Posterior vena cava (tissue), 2 donors: Measurements from ENCODE around the gene RABL6. TPM values are rescaled to one million over a fixed set of nuclear protein-coding genes. Genes with fewer than 3 reads are reported as not detected.
"Not testable (repeated sequence)": the region's sequence is repeated elsewhere in the genome, so short reads cannot be mapped to it uniquely, and the experiment has no call there.

ENCODE experiments used
- DNase-seq: peaks from one replicate; pipeline ENCODE4 v3.0.0-alpha.2; 2020; ENCODE audit warnings: low spot score
- intact Hi-C, 2 donors: fragments of 100-400 bp; cut with DNase I; formaldehyde crosslinking; loops; one replicate each; pipeline versions ENCODE4 v1.14.1 to v1.14.2; 2022 to 2023
- total RNA-seq, 2 donors: library from RNA; stranded (reverse); fragmentation: NEBNext Ultra II Directional; extraction: Animal tissue kit (Norgen Biotek cat#: 25700); gene quantifications; one replicate each; pipeline ENCODE4 v1.2.1, GENCODE V29; 2021
- donor health status: DM: yes; HTN: yes; CAD: no.
- donor health status: DM: yes; HTN: yes; CAD: no.

RABL6 gene
- total RNA-seq, 2 donors from 2014 or later: 47.9 to 49.8 TPM

- peak; percentile 80 for DNase-seq
- intact Hi-C loops: no loop called here
Observed at GRCh38 chr9:136773386-136774044, 34.2 kb upstream of the RABL6 start.

GRCh38 chr9:136774416-136775045 lies 33.2 kb upstream of the RABL6 start:
- intact Hi-C loops: no loop called here
- DNase-seq: peak; percentile 43

GRCh38 chr9:136775191-136775590 lies 32.6 kb upstream of the RABL6 start:
- DNase-seq: peak; percentile 69

DNA sequence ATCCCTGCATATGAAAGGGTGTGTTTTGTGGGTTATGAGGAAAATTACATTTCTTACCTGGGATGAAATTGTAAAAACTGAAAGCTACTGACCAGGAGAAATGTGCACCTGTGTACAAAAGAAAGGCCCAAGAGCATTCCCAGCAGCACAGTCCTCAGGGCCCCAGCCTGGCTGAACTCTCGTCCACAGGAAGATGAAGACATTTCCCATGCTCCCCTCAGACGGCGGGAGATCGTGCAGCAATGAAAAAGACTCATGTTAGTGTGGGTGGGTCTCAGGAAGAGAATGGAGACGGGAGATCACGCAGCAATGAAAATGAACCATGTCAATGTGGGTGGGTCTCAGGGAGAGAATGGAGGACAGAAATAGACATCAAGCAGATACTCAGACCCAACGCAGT lies 30.8 kb upstream of the RABL6 start:
- peak; percentile 55 for DNase-seq
- intact Hi-C loops: no loop called here

More at GRCh38 chr9:136775191-136775590, 32.6 kb upstream of the RABL6 start:
- intact Hi-C loops: no loop called here

GRCh38 chr9:136777359-136777758 lies 30.4 kb upstream of the RABL6 start:
- intact Hi-C loops: no loop called here
- peak; percentile 70 for DNase-seq

DNA sequence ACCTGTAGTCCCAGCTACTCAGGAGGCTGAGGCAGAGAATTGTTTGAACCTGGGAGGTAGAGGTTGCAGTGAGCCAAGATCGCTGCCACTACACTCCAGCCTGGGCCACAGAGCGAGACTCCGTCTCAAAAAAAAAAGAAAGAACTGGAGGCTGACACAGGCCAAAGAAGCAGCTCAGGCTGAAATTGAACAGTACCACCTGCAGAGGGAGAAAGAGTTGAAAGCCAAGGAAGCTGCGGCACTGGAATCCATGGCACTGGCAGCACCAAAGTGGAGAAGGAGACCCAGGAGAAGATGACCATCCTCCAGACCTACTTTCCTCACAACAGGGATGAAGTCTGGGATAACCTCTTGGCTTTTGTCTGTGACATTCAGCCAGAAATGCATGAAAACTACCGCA lies 27.9 kb upstream of the RABL6 start:
- intact Hi-C loops: loop anchor here in 1 of 2 donors (10.0 kb wide), 1 partner anchor 285 kb away; no protein-coding TSS in a partner anchor
- no peak for DNase-seq

GRCh38 chr9:136782452-136782851 lies 25.3 kb upstream of the RABL6 start:
- intact Hi-C loops: loop anchor here in 1 of 2 donors (10.0 kb wide), 1 partner anchor 282 kb away; no protein-coding TSS in a partner anchor
- no peak for DNase-seq

DNA sequence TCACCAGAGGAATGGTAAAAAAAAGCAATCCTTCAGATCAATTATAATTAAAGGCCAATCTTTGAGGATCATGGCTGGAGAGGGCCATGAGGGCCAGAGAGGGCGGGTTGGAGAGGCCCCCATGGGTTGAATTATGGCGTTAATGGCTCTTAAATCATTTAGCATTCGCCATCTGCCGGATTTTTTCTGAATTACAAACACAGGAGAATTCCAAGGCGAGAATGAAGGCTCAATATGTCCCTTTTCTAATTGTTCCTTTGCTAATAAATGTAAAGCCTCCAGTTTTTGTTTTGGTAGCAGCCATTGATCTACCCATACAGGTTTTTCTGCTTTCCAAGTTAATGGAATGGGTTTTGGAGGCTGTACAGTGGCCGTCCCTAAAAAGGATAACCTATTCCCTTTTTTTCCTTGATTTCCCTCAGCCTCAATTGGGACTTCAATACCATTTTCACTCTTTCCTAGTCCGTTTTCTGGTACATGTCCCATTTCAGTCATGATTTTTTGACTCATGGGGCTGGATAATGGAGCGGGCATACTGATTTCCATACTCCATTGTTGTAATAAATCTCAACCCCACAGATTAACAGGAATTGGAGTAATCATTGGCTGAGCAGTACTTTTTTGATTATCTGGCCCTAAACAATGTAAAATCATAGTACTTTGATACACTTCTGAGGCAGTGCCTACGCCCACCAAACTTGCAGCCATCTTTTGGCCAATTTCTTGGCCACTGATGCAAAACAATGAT lies 23.3 kb upstream of the RABL6 start:
- DNase-seq: no peak
- intact Hi-C loops: loop anchor here (2.0 to 10.0 kb wide), 2 partner anchors 250 to 280 kb away; no protein-coding TSS in a partner anchor

GRCh38 chr9:136784997-136785361 lies 22.8 kb upstream of the RABL6 start:
- DNase-seq: peak; percentile 57
- intact Hi-C loops: loop anchor here (2.0 to 10.0 kb wide), 3 partner anchors 242 to 280 kb away; partner anchors contain the start of gene ABCA2 (in 1 of the 2)

DNA sequence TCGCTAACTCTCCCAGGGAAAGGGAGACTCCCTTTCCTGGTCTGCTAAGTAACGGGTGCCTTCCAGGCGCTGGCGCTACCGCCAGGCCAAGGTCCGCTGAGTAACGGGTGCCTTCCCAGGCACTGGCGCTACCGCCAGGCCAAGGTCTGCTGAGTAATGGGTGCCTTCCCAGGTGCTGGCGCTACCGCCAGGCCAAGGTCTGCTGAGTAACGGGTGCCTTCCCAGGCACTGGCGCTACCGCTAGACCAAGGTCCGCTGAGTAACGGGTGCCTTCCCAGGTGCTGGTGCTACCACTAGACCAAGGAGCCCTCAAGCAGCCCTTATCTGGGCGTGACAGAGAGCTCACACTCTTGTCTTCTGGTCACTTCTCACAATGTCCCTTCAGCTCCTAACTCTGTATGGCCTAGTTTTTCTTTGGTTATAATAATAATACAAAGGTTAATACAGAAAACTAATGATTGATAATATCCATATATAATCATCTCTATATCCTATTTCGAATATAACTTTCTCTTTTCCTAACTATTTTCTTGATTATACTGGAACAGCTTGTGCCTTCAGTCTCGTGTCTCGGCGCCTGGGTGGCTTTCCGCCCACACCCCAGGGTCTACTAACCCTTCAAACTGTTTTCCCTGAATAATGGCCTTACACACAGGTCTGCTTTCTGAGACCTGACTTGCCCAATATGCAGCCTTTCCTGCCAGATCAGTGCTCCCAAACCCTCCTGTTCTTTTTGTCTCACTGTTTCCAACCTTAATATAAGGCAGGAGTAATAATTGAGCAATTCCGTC lies 22.0 kb upstream of the RABL6 start:
- DNase-seq: peak; percentile 32
- intact Hi-C loops: loop anchor here (2.0 to 10.0 kb wide), 4 partner anchors 241 to 279 kb away; partner anchors contain the start of gene ABCA2 (in 1 of the 2)

DNA sequence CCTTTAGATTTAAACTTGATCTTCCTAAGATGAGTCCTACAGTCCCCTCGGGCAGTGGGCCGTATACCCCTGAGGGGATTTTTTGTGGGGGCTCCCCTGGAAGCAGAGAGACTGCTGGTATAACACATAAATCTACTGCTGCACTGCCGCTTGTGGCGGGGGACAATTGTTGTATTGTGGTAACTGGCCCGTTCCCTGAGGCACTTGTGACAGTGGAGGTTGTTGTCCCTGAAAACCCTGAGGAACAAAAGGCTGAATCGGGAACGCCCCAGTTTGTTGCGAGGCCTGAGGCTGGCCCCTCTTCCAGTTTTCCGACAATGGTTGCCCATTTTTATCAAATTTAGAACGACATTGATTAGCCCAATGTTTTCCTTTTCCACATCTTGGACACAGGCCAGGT lies 21.3 kb upstream of the RABL6 start:
- intact Hi-C loops: loop anchor here (2.0 to 10.0 kb wide), 3 partner anchors 240 to 278 kb away; partner anchors contain the start of gene ABCA2 (in 1 of the 2)
- DNase-seq: peak; percentile 40

GRCh38 chr9:136786983-136787382 lies 20.8 kb upstream of the RABL6 start:
- intact Hi-C loops: loop anchor here (2.0 to 10.0 kb wide), 3 partner anchors 240 to 278 kb away; partner anchors contain the start of gene ABCA2 (in 1 of the 2)
- DNase-seq: not testable (repeated sequence)

DNA sequence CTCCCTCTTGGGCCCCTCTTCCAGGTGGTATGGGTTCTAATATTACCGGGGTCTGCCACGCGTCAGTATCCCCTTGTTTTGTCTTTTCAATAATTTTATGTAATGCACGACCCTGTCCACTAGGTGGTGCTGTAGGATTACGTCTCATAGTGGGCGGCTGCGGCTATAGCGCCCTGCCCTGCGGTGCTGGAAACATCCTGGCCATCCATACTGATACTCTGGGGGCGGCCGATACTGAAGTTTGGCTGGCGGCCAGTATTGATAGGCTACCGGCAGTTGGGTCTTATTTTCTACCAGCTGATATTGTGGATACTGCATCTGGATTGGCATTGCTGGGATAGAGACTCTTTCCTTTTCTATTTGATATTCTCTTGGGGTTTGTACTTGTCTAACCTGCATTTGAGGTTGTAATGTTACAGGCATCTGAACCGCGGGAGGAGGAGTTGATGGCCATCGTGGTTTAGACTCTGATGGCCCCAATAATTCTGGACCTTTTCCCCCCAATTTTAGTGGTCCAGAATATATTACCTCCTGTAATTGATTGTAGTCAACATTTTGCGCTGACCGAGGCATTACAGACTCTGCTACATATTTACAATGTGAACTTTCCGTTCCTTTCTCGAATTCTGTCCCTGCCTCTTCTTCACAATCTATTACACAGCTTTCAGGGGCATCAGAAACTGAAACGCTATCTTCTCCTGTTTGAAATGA lies 19.9 kb upstream of the RABL6 start:
- intact Hi-C loops: loop anchor here (2.0 to 10.0 kb wide), 3 partner anchors 239 to 277 kb away; partner anchors contain the start of gene ABCA2 (in 1 of the 2)
- DNase-seq: peak; percentile 88

GRCh38 chr9:136788644-136789522 lies 18.9 kb upstream of the RABL6 start:
- intact Hi-C loops: loop anchor here in 1 of 2 donors (5.0 to 10.0 kb wide), 2 partner anchors 238 to 276 kb away; partner anchors contain the start of gene ABCA2
- DNase-seq: peak; percentile 67

DNA sequence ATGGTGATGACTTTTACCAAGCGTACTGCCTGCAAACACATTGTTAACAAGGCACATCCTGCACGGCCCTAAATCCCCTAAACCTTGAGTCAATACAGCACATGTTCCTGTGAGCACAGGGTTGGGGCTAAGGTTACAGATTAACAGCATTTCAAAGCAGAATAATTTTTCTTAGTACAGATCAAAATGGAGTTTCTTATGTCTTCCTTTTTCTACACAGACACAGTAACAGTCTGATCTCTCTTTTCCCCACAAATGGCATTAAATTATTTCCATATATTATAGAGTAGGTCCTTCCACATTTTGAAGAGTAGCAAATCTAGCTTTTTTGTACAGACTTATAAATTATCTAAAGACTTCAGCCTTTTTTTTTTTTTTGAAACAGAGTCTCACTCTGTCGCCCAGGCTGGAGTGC lies 18.2 kb upstream of the RABL6 start:
- intact Hi-C loops: loop anchor here in 1 of 2 donors (5.0 to 10.0 kb wide), 2 partner anchors 238 to 275 kb away; partner anchors contain the start of gene ABCA2

DNA sequence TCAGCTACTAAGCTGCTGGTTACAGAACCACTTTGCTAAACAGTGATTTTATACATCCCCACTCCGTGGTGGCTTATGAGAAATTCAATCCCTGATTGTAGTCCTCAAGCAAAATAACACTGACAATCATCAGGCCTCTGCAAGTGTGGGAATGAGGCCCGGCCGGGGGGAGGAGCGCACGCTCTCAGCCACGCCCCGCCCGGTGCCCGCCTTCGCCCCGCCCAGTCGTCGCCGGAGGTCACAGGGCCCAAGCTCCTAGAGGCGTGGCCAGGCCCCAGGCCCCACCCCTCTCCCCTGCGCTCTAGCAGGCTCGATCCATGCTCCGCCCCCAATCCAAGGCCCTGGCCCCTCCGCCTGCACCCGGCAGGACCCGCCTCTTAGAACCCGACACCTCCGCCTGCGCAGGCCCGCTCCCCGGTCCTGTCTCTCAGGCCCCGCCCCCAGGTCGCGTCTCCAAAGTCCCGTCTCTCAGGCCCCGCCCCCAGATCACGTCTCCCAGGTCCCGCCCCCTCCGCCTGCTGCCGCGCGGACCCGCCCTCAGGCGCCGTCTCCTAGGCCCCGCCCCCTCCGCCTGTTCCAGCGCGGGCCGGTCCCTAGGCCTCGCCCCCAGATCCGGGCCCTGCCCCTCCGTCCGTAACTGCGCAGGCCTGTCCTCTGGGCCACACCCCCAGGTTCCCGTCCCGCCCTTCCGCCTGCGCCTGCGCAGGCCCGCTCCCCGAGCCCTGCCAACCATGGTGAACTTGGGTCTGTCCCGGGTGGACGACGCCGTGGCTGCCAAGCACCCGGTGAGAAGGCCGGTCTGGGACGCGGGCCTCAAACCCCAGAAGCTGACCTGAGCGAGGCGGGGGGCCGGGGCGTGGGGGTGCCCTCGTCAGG lies 16.9 kb upstream of the RABL6 start, which contains the start of gene TMEM141:
Gene TMEM141, plus strand, starts transcription at position 705 of the 876 bp plus-strand sequence. Its CDS starts 27 bp downstream, at position 732.
- intact Hi-C loops: loop anchor here in 1 of 2 donors (5.0 kb wide), 1 partner anchor 151 kb away; the partner anchor contains the start of gene FBXW5
- DNase-seq: peak; percentile 100

More for the DNA sequence above, 18.2 kb upstream of the RABL6 start:
- DNase-seq: no peak
